Hepatocyte (in vitro differentiated cells): ENCODE results near the gene CASP6. TPM values are rescaled to one million over a fixed set of nuclear protein-coding genes. Genes with fewer than 3 reads are reported as not detected.

Experiments used
- DNase-seq: peaks from one replicate; pipeline ENCODE4 v3.0.0-alpha.2; 2016; ENCODE audit warnings: low spot score
- H2AFZ ChIP-seq: fragments of 200-600 bp; sonication (generic); 2 replicates; pipeline ENCODE4 v1.6.0; 2016; ENCODE audit warnings: antibody characterized with exemption, mild to moderate bottlenecking
- H3K27ac ChIP-seq: fragments of 200-600 bp; sonication (generic); 2 replicates; pipeline ENCODE4 v1.5.1; 2016; ENCODE audit warnings: mild to moderate bottlenecking
- H3K27me3 ChIP-seq: fragments of 200-600 bp; sonication (generic); 2 replicates; pipeline ENCODE4 v1.6.1; 2016
- H3K36me3 ChIP-seq: fragments of 200-600 bp; sonication (generic); replicated peaks from 2 replicates; pipeline ENCODE4 v1.5.1; 2016; ENCODE audit warnings: low read depth; ENCODE audit not compliant: insufficient read depth
- H3K4me1 ChIP-seq: fragments of 200-600 bp; sonication (generic); 2 replicates; pipeline ENCODE4 v1.5.1; 2016; ENCODE audit warnings: mild to moderate bottlenecking, moderate library complexity; ENCODE audit not compliant: insufficient read depth
- H3K4me2 ChIP-seq: fragments of 200-600 bp; sonication (generic); 2 replicates; pipeline ENCODE4 v1.6.0; 2016
- H3K4me3 ChIP-seq: fragments of 200-600 bp; sonication (generic); 2 replicates; pipeline ENCODE4 v1.5.1; 2016; ENCODE audit warnings: mild to moderate bottlenecking
- H3K79me2 ChIP-seq: fragments of 200-600 bp; sonication (generic); 2 replicates; pipeline ENCODE4 v1.6.0; 2017; ENCODE audit warnings: mild to moderate bottlenecking
- H3K9me2 ChIP-seq: fragments of 200-600 bp; sonication (generic); replicated peaks from 2 replicates; pipeline ENCODE4 v1.6.0; 2017; ENCODE audit warnings: mild to moderate bottlenecking; ENCODE audit not compliant: insufficient read depth
- H3K9me3 ChIP-seq: fragments of 200-600 bp; sonication (generic); 2 replicates; pipeline ENCODE4 v1.5.1; 2016; ENCODE audit warnings: low read depth, mild to moderate bottlenecking
- H4K20me1 ChIP-seq: fragments of 200-600 bp; sonication (generic); 2 replicates; pipeline ENCODE4 v1.6.0; 2016; ENCODE audit warnings: mild to moderate bottlenecking; ENCODE audit not compliant: insufficient read depth, poor library complexity, severe bottlenecking
- EZH2 ChIP-seq: fragments of 200-600 bp; sonication (generic); IDR thresholded peaks from 2 replicates; pipeline ENCODE4 v1.6.1; 2016; ENCODE audit warnings: antibody characterized with exemption, mild to moderate bottlenecking, borderline replicate concordance
- EZH2phosphoT487 ChIP-seq: fragments of 200-600 bp; sonication (generic); IDR thresholded peaks from one replicate; pipeline ENCODE4 v1.6.1; 2018; ENCODE audit warnings: antibody characterized with exemption, mild to moderate bottlenecking, low read depth, moderate library complexity; ENCODE audit not compliant: unreplicated experiment, severe bottlenecking
- WGBS: methylation state at CpG from one replicate; pipeline ENCODE4 v1.1.6; 2016; ENCODE audit warnings: low lambda C conversion rate; ENCODE audit errors: missing lambda C conversion rate; 5-methylcytosine and 5-hydroxymethylcytosine counted together
- polyA plus RNA-seq: library from polyadenylated mRNA; unstranded; fragments of >200 nt; fragmentation: Nextera tagmentation; extraction: Ambion mirVana; gene quantifications from 2 replicates; pipeline ENCODE4 v1.2.1, GENCODE V29; 2016
- total RNA-seq: library from RNA; depleted of rRNA; stranded (reverse); fragments of >200 nt; gene quantifications from 2 replicates; pipeline ENCODE4 v1.2.3, GENCODE V29; 2014
- TF ChIP-seq, protein P1 (sequence below): fragments of 200-600 bp; sonication (generic); IDR thresholded peaks from 2 replicates; pipeline ENCODE4 v1.5.1; 2016; ENCODE audit warnings: antibody characterized with exemption, mild to moderate bottlenecking; ENCODE audit not compliant: poor library complexity

Gene CASP6
- total and polyA plus RNA-seq, 2 experiments from 2014 or later = 78.4 to 83.4 TPM

DNA sequence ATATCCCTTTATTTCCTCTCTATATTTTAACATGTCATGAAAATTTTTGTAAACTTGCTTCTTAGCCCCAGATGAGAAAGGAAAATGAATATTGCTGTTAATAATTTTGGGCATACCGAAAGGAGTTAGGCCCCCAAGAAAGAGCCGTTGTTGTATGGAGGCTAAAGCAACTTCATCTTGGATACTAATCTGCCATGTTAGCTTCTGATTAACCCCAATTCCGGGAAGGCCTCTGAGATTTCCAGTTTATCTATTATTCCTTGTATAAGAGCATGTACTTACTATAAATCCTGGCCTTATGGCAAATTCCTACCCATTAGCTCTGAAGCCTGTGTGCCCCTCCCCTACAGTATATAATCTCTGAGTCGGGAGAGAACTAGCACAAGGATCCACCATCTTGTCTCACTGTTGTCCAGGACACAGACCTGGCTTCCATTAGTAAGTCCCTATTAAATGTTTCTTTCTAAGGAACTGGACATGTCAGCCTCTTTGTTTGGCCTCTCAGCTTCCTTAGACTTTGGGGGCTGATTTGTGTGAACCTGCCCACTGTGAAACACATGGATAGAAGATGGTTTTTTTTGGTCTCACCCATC lies 47.5 kb upstream of the CASP6 start:
- Histone ChIP-seq H3K27ac (no peak overlapping the region), H3K9me3 (no peaks in the 10 kb centered on the region), H4K20me1 (no peaks in the 10 kb centered on the region), H3K4me2 (no peak overlapping the region), H3K4me1 (no peaks in the 10 kb centered on the region), H3K27me3 (no peaks in the 10 kb centered on the region), H3K36me3 (no peaks in the 10 kb centered on the region), H3K79me2 (no peaks in the 10 kb centered on the region), H3K9me2 (no peaks in the 10 kb centered on the region), H3K4me3 (no peak overlapping the region), H2AFZ (no peak overlapping the region)
- no peak for DNase-seq
- TF ChIP-seq EZH2phosphoT487 = no peak
- no peak for TF ChIP-seq EZH2
- WGBS = 82% methylated on average over 4 of the region's 4 CpGs

DNA sequence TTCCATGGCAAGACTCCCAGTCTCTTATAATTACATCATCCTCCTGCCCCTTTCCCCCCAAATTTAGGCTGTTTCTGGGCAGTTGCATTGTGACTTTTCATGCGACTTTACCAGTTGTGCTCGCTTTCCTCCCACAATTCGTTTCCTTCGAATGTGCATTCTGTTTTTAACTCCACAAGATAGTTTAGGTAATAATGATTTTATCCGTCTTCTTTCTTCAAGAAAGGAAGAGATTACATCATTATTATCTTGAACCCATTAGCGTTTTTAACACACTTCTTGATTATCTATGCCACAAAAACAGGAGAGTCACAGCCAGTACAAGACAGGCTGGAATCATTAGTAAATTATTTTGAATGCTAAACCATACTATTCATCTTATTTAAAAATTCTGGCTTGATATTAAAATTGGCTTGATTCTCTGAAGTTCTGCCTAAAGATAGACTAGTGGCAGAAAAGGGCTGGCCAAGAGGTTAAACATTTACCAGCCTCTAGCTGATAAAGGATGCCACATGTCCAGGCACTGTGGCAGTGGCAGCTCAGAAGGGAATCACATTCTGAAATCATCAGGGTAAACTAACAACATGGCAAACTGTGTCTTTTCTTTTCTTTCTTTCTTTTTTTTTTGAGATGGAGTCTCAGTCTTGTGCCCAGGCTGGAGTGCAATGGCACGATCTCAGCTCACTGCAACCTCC lies 46.3 kb upstream of the CASP6 start:
- no peaks in the 10 kb centered on the region for H3K79me2 ChIP-seq
- no peak overlapping the region for H3K27ac ChIP-seq
- 82% methylated on average over 7 of the region's 7 CpGs for WGBS
- TF ChIP-seq EZH2phosphoT487 (no peak), EZH2 (no peak)
- H3K9me3 ChIP-seq = no peaks in the 10 kb centered on the region
- no peak overlapping the region for H3K4me3 ChIP-seq
- H2AFZ ChIP-seq = no peak overlapping the region
- H4K20me1 ChIP-seq = no peaks in the 10 kb centered on the region
- no peaks in the 10 kb centered on the region for H3K36me3 ChIP-seq
- no peaks in the 10 kb centered on the region for H3K4me1 ChIP-seq
- no peak for DNase-seq
- no peaks in the 10 kb centered on the region for H3K9me2 ChIP-seq
- no peak overlapping the region for H3K4me2 ChIP-seq
- no peaks in the 10 kb centered on the region for H3K27me3 ChIP-seq

DNA sequence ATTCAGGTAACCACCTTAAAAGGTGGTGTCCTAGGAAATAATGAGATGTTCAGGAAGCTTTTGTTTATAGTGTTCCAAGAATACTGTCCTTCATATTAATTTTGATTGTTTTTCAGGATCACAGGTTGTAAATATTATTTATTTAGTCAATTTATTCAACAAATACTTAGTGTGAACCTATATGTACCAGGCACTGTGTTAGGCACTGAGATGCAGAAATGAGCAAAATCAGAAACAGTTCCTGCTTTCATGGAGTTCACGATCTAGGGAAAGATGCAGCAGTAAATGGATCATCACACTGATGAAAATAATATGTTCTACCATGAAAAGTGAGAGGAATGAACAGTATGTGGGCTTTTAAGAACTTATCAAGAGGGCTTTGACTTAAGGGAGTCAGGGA lies 44.9 kb upstream of the CASP6 start:
- no peaks in the 10 kb centered on the region for H3K9me2 ChIP-seq
- 97% methylated on average over 1 of the region's 1 CpG for WGBS

GRCh38 chr4:109746728-109747127 lies 43.5 kb upstream of the CASP6 start:
- Histone ChIP-seq H3K4me2 (no peak overlapping the region), H3K36me3 (no peaks in the 10 kb centered on the region), H3K27me3 (no peaks in the 10 kb centered on the region), H4K20me1 (no peaks in the 10 kb centered on the region), H3K4me3 (no peak overlapping the region), H3K9me2 (no peaks in the 10 kb centered on the region), H2AFZ (no peak overlapping the region), H3K9me3 (no peaks in the 10 kb centered on the region), H3K79me2 (no peaks in the 10 kb centered on the region), H3K4me1 (no peaks in the 10 kb centered on the region), H3K27ac (no peak overlapping the region)
- no peak for TF ChIP-seq EZH2phosphoT487
- 84% methylated on average over 2 of the region's 2 CpGs for WGBS
- DNase-seq = no peak

More for the DNA sequence above, 44.9 kb upstream of the CASP6 start:
- Histone ChIP-seq H3K36me3 (no peaks in the 10 kb centered on the region), H3K9me3 (no peaks in the 10 kb centered on the region), H4K20me1 (no peaks in the 10 kb centered on the region), H2AFZ (no peak overlapping the region), H3K4me2 (no peak overlapping the region), H3K27ac (no peak overlapping the region), H3K79me2 (no peaks in the 10 kb centered on the region), H3K4me1 (no peaks in the 10 kb centered on the region), H3K4me3 (no peak overlapping the region), H3K27me3 (no peaks in the 10 kb centered on the region)
- DNase-seq = no peak
- TF ChIP-seq EZH2phosphoT487 (no peak), EZH2 (no peak)
- TF ChIP-seq, protein P1, sequence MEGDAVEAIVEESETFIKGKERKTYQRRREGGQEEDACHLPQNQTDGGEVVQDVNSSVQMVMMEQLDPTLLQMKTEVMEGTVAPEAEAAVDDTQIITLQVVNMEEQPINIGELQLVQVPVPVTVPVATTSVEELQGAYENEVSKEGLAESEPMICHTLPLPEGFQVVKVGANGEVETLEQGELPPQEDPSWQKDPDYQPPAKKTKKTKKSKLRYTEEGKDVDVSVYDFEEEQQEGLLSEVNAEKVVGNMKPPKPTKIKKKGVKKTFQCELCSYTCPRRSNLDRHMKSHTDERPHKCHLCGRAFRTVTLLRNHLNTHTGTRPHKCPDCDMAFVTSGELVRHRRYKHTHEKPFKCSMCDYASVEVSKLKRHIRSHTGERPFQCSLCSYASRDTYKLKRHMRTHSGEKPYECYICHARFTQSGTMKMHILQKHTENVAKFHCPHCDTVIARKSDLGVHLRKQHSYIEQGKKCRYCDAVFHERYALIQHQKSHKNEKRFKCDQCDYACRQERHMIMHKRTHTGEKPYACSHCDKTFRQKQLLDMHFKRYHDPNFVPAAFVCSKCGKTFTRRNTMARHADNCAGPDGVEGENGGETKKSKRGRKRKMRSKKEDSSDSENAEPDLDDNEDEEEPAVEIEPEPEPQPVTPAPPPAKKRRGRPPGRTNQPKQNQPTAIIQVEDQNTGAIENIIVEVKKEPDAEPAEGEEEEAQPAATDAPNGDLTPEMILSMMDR = no peak

- TF ChIP-seq EZH2phosphoT487 (no peak), EZH2 (no peak)
- TF ChIP-seq, protein P1 = no peak
- H3K9me3 ChIP-seq = no peaks in the 10 kb centered on the region
- H3K27ac ChIP-seq = no peak overlapping the region
- H3K4me2 ChIP-seq = no peak overlapping the region
- no peak overlapping the region for H2AFZ ChIP-seq
- H3K79me2 ChIP-seq = no peaks in the 10 kb centered on the region
- no peaks in the 10 kb centered on the region for H4K20me1 ChIP-seq
- no peaks in the 10 kb centered on the region for H3K36me3 ChIP-seq
- no peaks in the 10 kb centered on the region for H3K9me2 ChIP-seq
- no peaks in the 10 kb centered on the region for H3K4me1 ChIP-seq
- H3K27me3 ChIP-seq = no peaks in the 10 kb centered on the region
- no peak overlapping the region for H3K4me3 ChIP-seq
- DNase-seq = no peak
These were observed 42.6 kb upstream of the CASP6 start for GRCh38 chr4:109745830-109746229.
